Measurements from ENCODE around the gene KRTAP5-6. TPM values are rescaled to one million over a fixed set of nuclear protein-coding genes. Genes with fewer than 3 reads are reported as not detected.

Gene KRTAP5-6
- total RNA-seq, 2 experiments from 2014 or later = not detected

DNA sequence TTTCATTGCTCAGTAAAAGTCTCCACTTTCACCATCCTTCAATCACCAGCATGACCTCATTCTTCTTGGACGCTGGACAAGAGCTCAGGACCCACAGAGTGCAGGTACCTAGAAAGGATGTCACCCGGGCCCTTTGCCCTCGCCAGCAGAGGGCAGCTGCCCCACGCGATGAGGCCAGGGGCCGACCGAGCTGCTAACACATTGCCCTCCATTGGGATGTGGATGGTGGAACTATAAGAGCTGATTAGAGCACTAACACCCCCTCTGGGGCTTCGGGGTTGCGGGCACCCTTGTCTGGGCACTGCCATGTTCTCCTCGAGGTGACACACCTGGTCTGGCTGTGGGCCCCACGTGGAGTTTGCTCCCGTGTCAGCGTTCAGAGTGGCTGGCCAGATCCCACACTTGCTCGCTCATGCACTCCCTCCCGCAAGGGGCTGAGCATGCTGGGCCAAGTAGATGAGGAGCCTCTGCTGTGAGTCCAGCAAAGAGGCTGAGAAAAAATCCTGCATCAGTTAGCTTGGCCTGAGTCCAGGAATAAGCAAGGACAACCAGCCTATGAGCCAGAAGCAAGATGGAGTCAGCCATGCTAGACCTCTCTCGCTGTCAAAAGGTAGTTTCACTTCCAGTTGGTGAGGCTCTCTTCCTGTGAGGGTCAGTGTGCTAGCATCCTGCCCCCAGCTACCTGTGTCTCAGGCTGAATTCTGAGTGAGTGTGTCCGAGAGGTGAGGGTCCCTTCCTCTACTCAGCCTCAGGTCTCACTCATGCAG, 9.8 kb downstream of the KRTAP5-6 start:
- peak; percentile 48 for DNase-seq
- Mint-ChIP-seq H3K4me3 (no peak overlapping the region), H3K9me3 (ENCODE audit: low read depth) (peaks cover 4% of the 10 kb centered on the region), H3K27me3 (peaks cover 40% of the 10 kb centered on the region), H3K4me1 (peaks cover 29% of the 10 kb centered on the region), H3K36me3 (peaks cover 5% of the 10 kb centered on the region), H3K27ac (no peak overlapping the region)
- CTCF ChIA-PET = interaction anchor here (0.8 to 6.0 kb wide), 13 partner anchors 9 to 295 kb away, joined by 3 to 55 read pairs (median 4); partner anchors contain the start of genes KRTAP5-6 and SYT8
- ATAC-seq = peak; percentile 39

DNA sequence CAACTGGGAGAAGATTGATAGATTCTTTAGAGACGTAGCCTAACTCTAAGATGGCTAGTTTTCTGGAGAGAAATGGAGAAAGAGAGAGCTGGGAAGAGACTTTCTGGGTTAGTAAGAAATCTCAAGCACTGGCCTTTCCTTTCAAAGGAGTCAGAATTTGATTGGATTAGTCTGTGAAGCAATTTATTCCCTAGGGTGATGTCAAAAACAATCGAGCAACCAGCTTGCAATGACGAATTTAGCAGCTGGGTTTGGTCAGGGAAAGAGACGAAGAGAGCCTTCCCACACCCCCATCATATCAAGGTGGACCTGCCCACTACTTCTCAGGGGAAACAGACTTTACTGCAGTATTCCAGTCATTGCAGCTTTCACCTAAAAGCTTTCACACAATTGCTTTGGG, 10.8 kb downstream of the KRTAP5-6 start:
- Mint-ChIP-seq H3K27ac (no peak overlapping the region), H3K27me3 (peaks cover 39% of the 10 kb centered on the region), H3K36me3 (no peaks in the 10 kb centered on the region), H3K4me3 (no peak overlapping the region), H3K4me1 (peaks cover 26% of the 10 kb centered on the region), H3K9me3 (ENCODE audit: low read depth) (no peaks in the 10 kb centered on the region)
- DNase-seq = no peak
- CTCF ChIA-PET = interaction anchor here (2.4 to 6.0 kb wide), 4 partner anchors 14 to 294 kb away, joined by 9 to 55 read pairs (median 34); partner anchors contain the start of gene SYT8
- ATAC-seq = no peak

DNA sequence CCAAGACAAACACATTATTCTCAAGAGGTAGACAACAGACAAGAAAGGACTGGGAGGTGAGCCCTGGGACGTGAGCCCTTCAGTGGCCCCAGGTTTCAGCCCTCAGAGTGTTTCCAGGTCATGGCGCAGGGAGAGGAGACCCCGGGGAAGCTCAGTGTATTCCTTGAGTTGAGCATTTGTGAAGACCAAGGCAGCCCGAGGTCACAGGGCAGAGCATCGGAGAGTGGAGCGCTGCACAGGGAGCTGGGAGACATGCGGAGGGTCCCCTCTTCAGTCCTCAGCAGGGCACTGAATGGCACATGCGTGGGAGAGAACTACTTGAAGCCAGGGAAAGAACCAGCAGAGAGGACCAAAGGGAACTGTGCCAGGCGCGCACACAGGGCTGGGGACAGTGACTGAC, 11.7 kb downstream of the KRTAP5-6 start:
- H3K36me3 Mint-ChIP-seq = no peaks in the 10 kb centered on the region
- no peak for ATAC-seq
- no peak overlapping the region for H3K27ac Mint-ChIP-seq
- peaks cover 43% of the 10 kb centered on the region for H3K27me3 Mint-ChIP-seq
- H3K4me3 Mint-ChIP-seq = no peak overlapping the region
- no peak for DNase-seq
- H3K9me3 Mint-ChIP-seq (ENCODE audit: low read depth) = no peaks in the 10 kb centered on the region
- CTCF ChIA-PET = interaction anchor here (2.6 to 6.0 kb wide), 3 partner anchors 15 to 124 kb away, joined by 7 to 55 read pairs (median 54); partner anchors contain the start of gene SYT8
- peaks cover 26% of the 10 kb centered on the region for H3K4me1 Mint-ChIP-seq

DNA sequence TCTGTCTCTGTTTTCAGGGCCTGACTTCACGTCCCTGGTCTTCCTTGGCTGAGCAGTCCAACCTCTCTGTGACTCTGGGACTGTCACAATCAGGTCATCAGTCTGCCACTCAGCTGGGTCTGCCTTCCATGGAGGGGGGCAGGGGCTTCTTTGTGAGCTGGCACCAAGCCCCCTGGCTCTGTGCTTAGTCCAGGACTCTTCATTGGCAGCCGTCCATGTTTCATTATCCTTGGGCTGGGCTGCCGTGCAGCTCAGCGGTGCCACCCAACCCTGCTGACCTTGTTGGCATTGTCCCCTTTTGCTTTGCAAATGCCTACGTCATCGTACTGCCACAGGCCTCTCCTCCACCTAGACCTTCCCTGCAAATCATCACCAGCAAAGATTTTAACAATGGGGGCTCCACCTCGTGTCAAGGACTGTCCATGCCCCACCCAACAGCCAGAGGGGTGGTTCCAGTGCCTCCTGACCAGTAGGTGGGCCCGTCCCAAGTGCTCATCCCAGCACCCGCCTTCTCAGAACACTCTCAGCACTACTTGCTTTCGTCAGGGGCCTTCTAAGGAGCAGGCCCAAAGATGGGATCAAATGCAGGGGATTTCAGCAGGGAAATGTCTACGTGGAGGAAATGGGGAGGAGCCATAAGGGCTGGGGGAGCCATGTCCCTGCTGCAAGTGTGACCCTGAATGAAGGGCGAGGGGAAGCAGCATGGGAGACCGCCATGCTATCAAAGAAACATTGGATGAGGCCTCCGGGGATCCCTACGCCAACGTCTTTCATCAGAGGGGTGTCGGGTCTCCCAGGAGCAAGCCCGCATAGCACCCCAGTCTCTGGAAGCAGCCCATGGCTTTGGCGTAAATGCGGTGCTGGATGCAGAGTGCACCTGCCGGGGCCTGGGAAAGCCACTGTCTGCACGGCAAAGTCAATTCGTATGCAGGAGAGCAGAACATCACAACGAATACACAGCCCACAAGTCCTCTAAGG, 18.2 kb downstream of the KRTAP5-6 start:
- Mint-ChIP-seq H3K27me3 (peaks cover 32% of the 10 kb centered on the region), H3K9me3 (ENCODE audit: low read depth) (no peaks in the 10 kb centered on the region), H3K4me1 (no peaks in the 10 kb centered on the region), H3K27ac (no peak overlapping the region), H3K36me3 (no peaks in the 10 kb centered on the region), H3K4me3 (no peak overlapping the region)
- DNase-seq (no peak), ATAC-seq (no peak)
- CTCF ChIA-PET = interaction anchor here (1.4 kb wide), 1 partner anchor 21 kb away, joined by 7 read pairs; no protein-coding TSS in a partner anchor

DNA sequence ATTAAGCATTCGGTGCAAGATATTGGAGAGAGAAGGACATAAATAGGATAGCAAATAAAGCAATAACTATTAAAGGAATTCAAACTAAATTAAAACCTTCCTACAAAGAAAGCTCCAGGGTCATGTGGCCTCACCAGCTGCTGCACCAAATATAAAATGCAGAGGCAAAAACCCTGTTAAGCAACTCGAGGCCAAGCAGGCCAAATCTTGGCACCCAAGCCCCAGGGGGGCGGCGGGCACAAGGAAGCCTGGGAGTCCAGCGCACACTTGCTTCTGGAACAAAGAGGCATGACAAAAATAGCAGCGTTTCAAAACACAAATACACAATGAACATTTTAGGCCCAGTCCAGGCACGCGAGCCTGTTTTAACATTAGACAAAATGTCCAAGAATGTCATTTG, 20.8 kb downstream of the KRTAP5-6 start:
- Mint-ChIP-seq H3K4me3 (no peak overlapping the region), H3K9me3 (ENCODE audit: low read depth) (no peaks in the 10 kb centered on the region), H3K36me3 (no peaks in the 10 kb centered on the region), H3K27me3 (peaks cover 32% of the 10 kb centered on the region), H3K4me1 (no peaks in the 10 kb centered on the region), H3K27ac (no peak overlapping the region)
- no peak for DNase-seq
- ATAC-seq = no peak
- CTCF ChIA-PET = interaction anchor here (0.7 to 2.6 kb wide), 5 partner anchors 24 to 123 kb away, joined by 3 to 13 read pairs (median 6); partner anchors contain the start of gene CTSD

DNA sequence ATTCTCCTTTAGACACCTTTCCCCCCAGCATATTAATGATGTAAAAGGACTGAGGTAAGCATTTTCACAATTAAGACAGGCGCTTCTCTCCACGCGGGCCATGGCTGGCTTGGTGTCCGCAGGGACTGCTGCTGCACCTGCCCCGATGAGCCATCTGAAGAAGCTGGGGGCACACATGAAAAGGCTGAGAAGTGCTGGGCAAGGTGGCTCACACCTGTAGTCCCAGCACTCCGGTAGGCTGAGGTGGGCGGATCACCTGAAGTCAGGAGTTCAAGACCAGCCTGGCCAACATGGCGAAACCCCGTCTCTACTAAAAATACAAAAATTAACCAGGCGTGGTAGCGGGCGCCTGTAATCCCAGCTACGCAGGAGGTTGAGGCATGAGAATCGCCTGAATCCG, 21.3 kb downstream of the KRTAP5-6 start:
- no peak for ATAC-seq
- no peak for DNase-seq
- Mint-ChIP-seq H3K36me3 (no peaks in the 10 kb centered on the region), H3K27ac (no peak overlapping the region), H3K4me3 (no peak overlapping the region), H3K9me3 (ENCODE audit: low read depth) (no peaks in the 10 kb centered on the region), H3K4me1 (no peaks in the 10 kb centered on the region), H3K27me3 (peaks cover 35% of the 10 kb centered on the region)
- CTCF ChIA-PET = interaction anchor here (0.7 to 2.6 kb wide), 5 partner anchors 25 to 122 kb away, joined by 3 to 13 read pairs (median 6); partner anchors contain the start of gene CTSD

DNA sequence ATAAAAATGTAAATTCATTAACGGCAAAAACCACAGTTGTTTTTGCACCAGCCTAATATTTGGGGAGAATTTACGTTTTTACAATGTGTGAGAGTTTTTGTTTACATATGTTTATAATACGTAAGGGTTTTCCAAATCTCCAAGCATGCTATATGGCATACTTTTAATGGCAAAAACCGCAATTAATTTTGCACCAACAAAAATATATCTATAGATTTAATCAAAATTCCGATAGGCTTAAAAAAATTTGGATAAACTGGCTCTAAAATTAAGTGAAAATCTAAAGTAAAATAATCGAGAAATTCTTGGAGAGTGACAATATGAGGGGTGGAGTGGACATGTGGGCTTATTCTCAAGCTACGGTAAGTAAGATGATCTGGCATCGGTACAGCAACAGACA, 22.8 kb downstream of the KRTAP5-6 start:
- CTCF ChIA-PET = no interaction called here
- Mint-ChIP-seq H3K9me3 (ENCODE audit: low read depth) (no peaks in the 10 kb centered on the region), H3K27me3 (peaks cover 31% of the 10 kb centered on the region), H3K4me1 (peaks cover 1% of the 10 kb centered on the region), H3K4me3 (no peak overlapping the region), H3K27ac (no peak overlapping the region), H3K36me3 (no peaks in the 10 kb centered on the region)
- no peak for DNase-seq
- no peak for ATAC-seq

DNA sequence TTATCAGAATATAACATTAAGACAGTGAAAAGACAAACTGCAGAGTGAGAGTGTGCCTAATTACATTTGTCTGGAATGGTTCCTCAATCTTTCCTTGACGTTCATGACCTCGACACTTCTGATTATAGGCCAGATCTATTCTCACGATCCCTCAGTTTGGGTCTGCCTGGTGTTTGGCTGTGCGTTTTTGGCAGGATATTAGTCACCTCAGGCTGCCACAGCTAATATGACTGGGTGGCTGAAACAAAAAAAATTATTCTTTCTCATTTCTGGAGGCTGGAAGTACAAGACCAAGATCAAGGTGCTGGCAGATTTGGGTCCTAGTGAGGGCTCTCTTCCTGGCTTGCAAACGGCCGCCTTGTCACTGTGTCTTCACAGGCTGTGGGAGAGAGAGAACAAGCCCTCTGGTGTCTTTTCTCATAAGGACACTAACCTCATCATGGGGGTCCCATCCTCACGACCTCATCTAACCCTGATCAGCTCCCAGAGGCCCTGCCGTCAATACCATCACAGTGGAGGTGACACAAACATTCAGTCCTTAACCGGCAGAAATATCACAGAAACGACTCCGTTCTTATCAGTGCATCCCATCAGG, 30.2 kb downstream of the KRTAP5-6 start:
- no peaks in the 10 kb centered on the region for H3K36me3 Mint-ChIP-seq
- H3K27me3 Mint-ChIP-seq = peaks cover 31% of the 10 kb centered on the region
- CTCF ChIA-PET = interaction anchor here (0.7 to 3.2 kb wide), 3 partner anchors 30 to 105 kb away, joined by 3 to 17 read pairs (median 15); no protein-coding TSS in a partner anchor
- H3K9me3 Mint-ChIP-seq (ENCODE audit: low read depth) = peaks cover 9% of the 10 kb centered on the region
- peak overlapping the region; percentile 37 for H3K27ac Mint-ChIP-seq
- DNase-seq = peak; percentile 54
- H3K4me1 Mint-ChIP-seq = peaks cover 52% of the 10 kb centered on the region
- H3K4me3 Mint-ChIP-seq = no peak overlapping the region
- ATAC-seq = peak; percentile 53

DNA sequence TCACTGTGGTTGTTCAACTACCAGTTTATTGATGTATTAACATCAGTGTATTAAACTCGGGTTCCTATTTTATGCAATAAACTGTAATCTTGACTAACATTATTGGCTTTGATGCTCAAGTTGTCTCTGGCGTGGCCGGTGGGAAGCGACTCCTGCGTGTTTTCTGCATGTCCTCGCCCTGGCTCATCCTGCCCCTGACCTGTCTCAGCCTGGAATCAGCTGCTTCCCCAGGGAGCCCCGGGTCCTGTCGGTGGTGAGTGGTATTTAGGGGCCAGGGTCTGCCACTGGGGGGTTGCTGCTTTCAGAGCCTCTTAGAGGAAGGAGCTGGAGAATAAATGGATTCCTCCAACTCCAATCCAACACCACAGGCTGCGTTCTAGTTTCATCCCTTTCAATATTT, 30.9 kb downstream of the KRTAP5-6 start:
- DNase-seq = no peak
- Mint-ChIP-seq H3K4me3 (no peak overlapping the region), H3K27me3 (peaks cover 31% of the 10 kb centered on the region), H3K36me3 (no peaks in the 10 kb centered on the region), H3K27ac (no peak overlapping the region), H3K4me1 (peaks cover 52% of the 10 kb centered on the region), H3K9me3 (ENCODE audit: low read depth) (peaks cover 9% of the 10 kb centered on the region)
- CTCF ChIA-PET = interaction anchor here (2.8 kb wide), 1 partner anchor 104 kb away, joined by 15 read pairs; no protein-coding TSS in a partner anchor
- no peak for ATAC-seq

DNA sequence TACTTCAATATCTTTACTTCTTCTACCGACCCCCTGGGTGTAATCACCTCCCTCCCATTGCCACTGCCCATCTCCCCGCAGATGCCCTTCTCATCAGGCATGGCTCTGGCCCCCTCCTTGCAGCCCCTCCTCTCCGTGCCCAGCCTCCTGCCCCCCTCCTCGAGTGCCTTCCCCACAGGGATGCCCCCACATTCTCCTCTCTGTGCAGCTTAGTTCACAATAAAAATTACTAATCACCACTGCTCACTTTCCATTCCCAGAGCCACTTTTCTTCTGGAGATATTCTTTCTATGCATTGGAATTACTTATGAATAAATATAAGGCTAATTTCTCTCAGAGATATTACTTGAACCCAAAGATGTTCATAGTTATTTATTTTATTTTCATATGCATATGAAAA, 31.3 kb downstream of the KRTAP5-6 start:
- peaks cover 9% of the 10 kb centered on the region for H3K9me3 Mint-ChIP-seq (ENCODE audit: low read depth)
- H3K27ac Mint-ChIP-seq = no peak overlapping the region
- H3K4me3 Mint-ChIP-seq = no peak overlapping the region
- H3K36me3 Mint-ChIP-seq = no peaks in the 10 kb centered on the region
- CTCF ChIA-PET = interaction anchor here (2.8 kb wide), 1 partner anchor 104 kb away, joined by 15 read pairs; no protein-coding TSS in a partner anchor
- peaks cover 27% of the 10 kb centered on the region for H3K27me3 Mint-ChIP-seq
- peaks cover 52% of the 10 kb centered on the region for H3K4me1 Mint-ChIP-seq
- ATAC-seq (no peak), DNase-seq (no peak)

DNA sequence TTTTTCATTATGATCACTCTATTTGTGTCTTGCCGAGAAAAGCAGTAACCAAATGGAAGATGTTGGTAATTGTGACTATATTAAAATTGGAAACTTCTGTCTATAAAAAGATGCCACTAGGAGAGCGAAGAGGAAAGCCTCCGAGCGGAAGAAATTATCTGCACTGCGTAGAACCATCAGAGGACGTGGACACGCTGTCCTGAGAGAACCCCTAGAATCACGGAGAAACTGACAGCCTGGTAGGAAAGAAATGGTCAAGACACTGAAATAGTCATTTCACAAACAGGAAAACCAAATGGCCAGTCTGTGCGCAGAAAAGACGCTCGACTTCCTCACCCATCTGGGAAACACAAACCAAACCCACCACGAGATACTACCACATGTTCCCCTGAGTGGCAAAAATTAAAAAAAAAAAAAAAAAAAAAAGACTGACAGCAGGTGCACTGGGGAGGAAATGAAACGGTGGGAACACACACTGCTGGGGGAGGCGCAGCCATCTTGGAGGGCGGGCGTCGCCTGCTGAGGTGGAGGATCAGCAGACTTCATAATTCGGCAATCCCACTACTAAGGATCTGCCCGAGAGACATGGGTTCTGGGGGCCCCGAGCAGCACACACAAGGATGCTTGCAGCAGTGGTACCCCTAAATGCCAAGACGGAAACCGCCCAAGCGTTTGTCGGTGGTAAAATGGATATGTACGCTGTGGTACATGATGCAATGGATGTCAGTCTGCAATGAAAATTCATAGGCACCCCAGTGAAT, 32.1 kb downstream of the KRTAP5-6 start:
- Mint-ChIP-seq H3K4me1 (peaks cover 57% of the 10 kb centered on the region), H3K27ac (peak overlapping the region; percentile 83), H3K9me3 (ENCODE audit: low read depth) (peaks cover 9% of the 10 kb centered on the region), H3K4me3 (peak overlapping the region; percentile 41), H3K27me3 (peaks cover 32% of the 10 kb centered on the region), H3K36me3 (no peaks in the 10 kb centered on the region)
- ATAC-seq = peak; percentile 75
- CTCF ChIA-PET = interaction anchor here (1.3 kb wide), 1 partner anchor 28 kb away, joined by 5 read pairs; no protein-coding TSS in a partner anchor
- peak; percentile 72 for DNase-seq

DNA sequence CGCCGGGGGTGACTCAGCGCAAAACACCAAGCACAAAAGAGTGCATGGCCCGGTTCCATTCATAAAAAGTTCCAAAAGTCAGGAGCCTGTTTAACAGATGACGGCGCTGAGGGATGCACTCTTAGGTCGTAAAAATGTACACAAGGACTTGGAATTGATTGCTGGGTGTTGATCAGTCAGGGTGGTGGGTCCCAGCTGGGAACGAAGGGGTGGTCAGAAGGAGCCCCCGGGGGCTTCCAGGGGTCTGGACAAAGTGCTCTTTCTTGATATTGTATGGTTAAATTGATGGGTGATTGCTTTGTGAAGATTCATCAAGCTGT, 32.7 kb downstream of the KRTAP5-6 start:
- peak overlapping the region; percentile 83 for H3K27ac Mint-ChIP-seq
- DNase-seq (no peak), ATAC-seq (no peak)
- H3K4me1 Mint-ChIP-seq = peaks cover 61% of the 10 kb centered on the region
- H3K9me3 Mint-ChIP-seq (ENCODE audit: low read depth) = peaks cover 9% of the 10 kb centered on the region
- no peaks in the 10 kb centered on the region for H3K36me3 Mint-ChIP-seq
- H3K4me3 Mint-ChIP-seq = peak overlapping the region; percentile 41
- CTCF ChIA-PET = interaction anchor here (1.0 to 1.3 kb wide), 5 partner anchors 23 to 102 kb away, joined by 3 to 8 read pairs (median 4); no protein-coding TSS in a partner anchor
- peaks cover 31% of the 10 kb centered on the region for H3K27me3 Mint-ChIP-seq
